Mammary epithelial cell (primary cell): ENCODE data around the gene RAPGEFL1.

Experiments used
- CTCF ChIP-seq, 2 donors: IDR thresholded peaks in 1 of 2; conservative IDR thresholded peaks in 1 of 2; 2 replicates each; pipeline ENCODE4 v1.5.1; 2011 to 2012; ENCODE audit warnings: inconsistent platforms in 2 of 2, low read length in 2 of 2, mild to moderate bottlenecking in 2 of 2, control low read depth in 1 of 2, low read depth in 1 of 2; ENCODE audit not compliant: insufficient read depth in 1 of 2; ENCODE audit errors: extremely low read depth in 1 of 2
- EZH2 ChIP-seq: IDR thresholded peaks from 2 replicates; pipeline ENCODE4 v1.6.1; 2012; ENCODE audit warnings: low read length, inconsistent platforms, borderline replicate concordance

GRCh38 chr17:40187238-40187637, 10.0 kb downstream of the RAPGEFL1 start:
- TF ChIP-seq EZH2 (no peak), CTCF (conservative IDR thresholded peaks at IDR 0.05 in 1 of 2, IDR thresholded peaks at IDR 0.05 in 1 of 2; ENCODE audit: extremely low read depth in 1 of 2, insufficient read depth in 1 of 2, low read depth in 1 of 2, low read length in 2 of 2) (no peak)
